ENCODE results near the gene SCYGR1. TPM values are rescaled to one million over a fixed set of nuclear protein-coding genes. Genes with fewer than 3 reads are reported as not detected.

SCYGR1 gene
- total RNA-seq, 1 donor from 2014 or later, result not detected

- Mint-ChIP-seq H3K4me3 (ENCODE audit: unreplicated experiment) (no peak overlapping the region), H3K27me3 (ENCODE audit: unreplicated experiment) (peaks cover 15% of the 10 kb centered on the region), H3K36me3 (ENCODE audit: unreplicated experiment) (no peaks in the 10 kb centered on the region), H3K4me1 (ENCODE audit: unreplicated experiment) (no peaks in the 10 kb centered on the region), H3K27ac (ENCODE audit: unreplicated experiment) (no peak overlapping the region), H3K9me3 (ENCODE audit: unreplicated experiment) (no peaks in the 10 kb centered on the region)
- no peak for TF ChIP-seq CTCF (IDR thresholded peaks at IDR 0.05)
- no peak for DNase-seq (ENCODE audit: extremely low spot score, unreplicated experiment)
Measured at GRCh38 chr2:227377467-227378351, 10.0 kb downstream of the SCYGR1 start.

- Mint-ChIP-seq H3K9me3 (ENCODE audit: unreplicated experiment) (no peaks in the 10 kb centered on the region), H3K27ac (ENCODE audit: unreplicated experiment) (no peak overlapping the region), H3K4me1 (ENCODE audit: unreplicated experiment) (no peaks in the 10 kb centered on the region), H3K27me3 (ENCODE audit: unreplicated experiment) (peaks cover 8% of the 10 kb centered on the region), H3K36me3 (ENCODE audit: unreplicated experiment) (no peaks in the 10 kb centered on the region), H3K4me3 (ENCODE audit: unreplicated experiment) (no peak overlapping the region)
- no peak for TF ChIP-seq CTCF (IDR thresholded peaks at IDR 0.05)
- DNase-seq (ENCODE audit: extremely low spot score, unreplicated experiment), result no peak
Measured at GRCh38 chr2:227376656-227377396, 10.9 kb downstream of the SCYGR1 start.

GRCh38 chr2:227374158-227374557, 13.6 kb downstream of the SCYGR1 start:
- H3K27ac Mint-ChIP-seq (ENCODE audit: unreplicated experiment), result no peak overlapping the region
- H3K36me3 Mint-ChIP-seq (ENCODE audit: unreplicated experiment), result no peaks in the 10 kb centered on the region
- TF ChIP-seq CTCF (IDR thresholded peaks at IDR 0.05), result no peak
- H3K27me3 Mint-ChIP-seq (ENCODE audit: unreplicated experiment), result peaks cover 4% of the 10 kb centered on the region
- no peaks in the 10 kb centered on the region for H3K9me3 Mint-ChIP-seq (ENCODE audit: unreplicated experiment)
- no peak for DNase-seq (ENCODE audit: extremely low spot score, unreplicated experiment)
- no peaks in the 10 kb centered on the region for H3K4me1 Mint-ChIP-seq (ENCODE audit: unreplicated experiment)
- H3K4me3 Mint-ChIP-seq (ENCODE audit: unreplicated experiment), result no peak overlapping the region

- Mint-ChIP-seq H3K36me3 (ENCODE audit: unreplicated experiment) (no peaks in the 10 kb centered on the region), H3K27me3 (ENCODE audit: unreplicated experiment) (peaks cover 4% of the 10 kb centered on the region), H3K4me3 (ENCODE audit: unreplicated experiment) (no peak overlapping the region), H3K9me3 (ENCODE audit: unreplicated experiment) (no peaks in the 10 kb centered on the region), H3K27ac (ENCODE audit: unreplicated experiment) (no peak overlapping the region), H3K4me1 (ENCODE audit: unreplicated experiment) (no peaks in the 10 kb centered on the region)
- no peak for TF ChIP-seq CTCF (IDR thresholded peaks at IDR 0.05)
- no peak for DNase-seq (ENCODE audit: extremely low spot score, unreplicated experiment)
Measured at GRCh38 chr2:227373389-227373788, 14.4 kb downstream of the SCYGR1 start.

- Mint-ChIP-seq H3K4me3 (ENCODE audit: unreplicated experiment) (no peak overlapping the region), H3K27me3 (ENCODE audit: unreplicated experiment) (no peaks in the 10 kb centered on the region), H3K36me3 (ENCODE audit: unreplicated experiment) (no peaks in the 10 kb centered on the region), H3K9me3 (ENCODE audit: unreplicated experiment) (no peaks in the 10 kb centered on the region), H3K27ac (ENCODE audit: unreplicated experiment) (no peak overlapping the region), H3K4me1 (ENCODE audit: unreplicated experiment) (peaks cover 9% of the 10 kb centered on the region)
- TF ChIP-seq CTCF (IDR thresholded peaks at IDR 0.05), result no peak
- no peak for DNase-seq (ENCODE audit: extremely low spot score, unreplicated experiment)
Measured at GRCh38 chr2:227370791-227371312, 16.9 kb downstream of the SCYGR1 start.
